HepG2 (cell line): ENCODE measurements around the gene EXO1. TPM values are rescaled to one million over a fixed set of nuclear protein-coding genes. Genes with fewer than 3 reads are reported as not detected.
A peak's percentile ranks its signal among the peaks of the same experiment; 100 is the strongest.

Experiments used
- ATAC-seq: fragments of 200-7000 bp; cut with Tn5 transposase; 3 replicates; pipeline ENCODE4 v1.9.1; 2020; ENCODE audit warnings: mild to moderate bottlenecking, moderate library complexity
- BruUV-seq: library from RNA; stranded (reverse); fragments of 400-500 nt; replicated peaks from 2 replicates; lab custom pipeline; 2021; lab: Mats Ljungman, UMichigan
- CTCF ChIA-PET: fragments of 300-600 bp; formaldehyde crosslinking; extraction: SDS; loops from one replicate; lab custom pipeline; 2021; ENCODE audit warnings: low total read pairs, inconsistent platforms, low intra/inter-chr PET ratio; lab: Yijun Ruan, JAX
- POLR2A ChIA-PET: fragments of 350-600 bp; sonication (Branson Sonifier 250); formaldehyde crosslinking; loops from one replicate; lab custom pipeline; 2020; ENCODE audit warnings: antibody characterized with exemption, inconsistent platforms; lab: Yijun Ruan, JAX
- DNase-seq: peaks from one replicate; pipeline ENCODE4 v3.0.0-alpha.2; 2015; ENCODE audit warnings: low spot score
- FAIRE-seq: peaks from 3 replicates; lab custom pipeline; 2011; peaks lifted over from hg19 to GRCh38; lab: Jason Lieb, UNC
- H2AFZ ChIP-seq: one replicate; pipeline ENCODE4 v1.6.1; 2011; ENCODE audit warnings: low read length, inconsistent platforms
- H3K27ac ChIP-seq: fragments of 300-600 bp; 3 replicates; pipeline ENCODE4 v1.8.0; 2011; ENCODE audit warnings: mixed run types, mild to moderate bottlenecking, mixed read lengths, low read length, inconsistent platforms; ENCODE audit not compliant: insufficient read depth; ENCODE audit errors: extremely low read length
- H3K27me3 ChIP-seq, 2 experiments: fragments of 200-600 bp in 1 of 2; 2 replicates in 1 of 2; 3 replicates in 1 of 2; pipeline versions ENCODE4 v1.6.0 to v1.8.0; 2011; ENCODE audit warnings: low read length in 2 of 2, mild to moderate bottlenecking in 2 of 2, moderate library complexity in 2 of 2, inconsistent platforms in 1 of 2; ENCODE audit not compliant: insufficient read depth in 2 of 2, control insufficient read depth in 1 of 2
- H3K36me3 ChIP-seq, 2 experiments: fragments of 200-600 bp in 1 of 2; replicated peaks in 1 of 2; 2 replicates in 1 of 2; 3 replicates in 1 of 2; pipeline versions ENCODE4 v1.5.1 to v1.8.0; 2011; ENCODE audit warnings: low read length in 2 of 2, inconsistent platforms in 1 of 2; ENCODE audit not compliant: insufficient read depth in 2 of 2, control insufficient read depth in 1 of 2
- H3K4me1 ChIP-seq: 2 replicates; pipeline ENCODE4 v1.5.1; 2012; ENCODE audit warnings: low read length, inconsistent platforms; ENCODE audit not compliant: insufficient read depth
- H3K4me2 ChIP-seq: 2 replicates; pipeline ENCODE4 v1.6.0; 2011; ENCODE audit warnings: low read depth, low read length, inconsistent platforms
- H3K4me3 ChIP-seq, 3 experiments: fragments of 200-600 bp in 1 of 3; sonication (generic), shearing (Covaris generic) in 1 of 3; replicated peaks in 1 of 3; 2 replicates each; pipeline ENCODE4 v1.5.1; 2011 to 2016; ENCODE audit warnings: low read length in 3 of 3, inconsistent platforms in 2 of 3, low read depth in 2 of 3, mild to moderate bottlenecking in 2 of 3, control low read depth in 1 of 3, mixed read lengths in 1 of 3; ENCODE audit not compliant: insufficient read depth in 1 of 3
- H3K79me2 ChIP-seq: one replicate; pipeline ENCODE4 v1.6.1; 2011; ENCODE audit warnings: low read length, inconsistent platforms; ENCODE audit not compliant: insufficient read depth
- H3K9ac ChIP-seq: 2 replicates; pipeline ENCODE4 v1.6.0; 2011; ENCODE audit warnings: mild to moderate bottlenecking, low read depth, low read length, inconsistent platforms; ENCODE audit not compliant: insufficient read depth
- H3K9me3 ChIP-seq: 2 replicates; pipeline ENCODE4 v1.5.1; 2012; ENCODE audit warnings: mild to moderate bottlenecking, low read length
- H4K20me1 ChIP-seq: 2 replicates; pipeline ENCODE4 v1.6.0; 2011; ENCODE audit warnings: inconsistent platforms, mild to moderate bottlenecking, low read length, moderate library complexity; ENCODE audit not compliant: insufficient read depth
- CENPT ChIP-seq: sonication (generic); formaldehyde crosslinking; IDR thresholded peaks from 2 replicates; pipeline ENCODE4 v1.8.0; 2022; ENCODE audit warnings: low read depth, mild to moderate bottlenecking, moderate library complexity, missing genetic modification reagents
- GZF1 ChIP-seq: sonication (generic); formaldehyde crosslinking; IDR thresholded peaks from 2 replicates; pipeline ENCODE4 v1.5.1; 2020; ENCODE audit warnings: mild to moderate bottlenecking, missing genetic modification reagents
- HOXA5 ChIP-seq: sonication (generic); formaldehyde crosslinking; IDR thresholded peaks from 2 replicates; pipeline ENCODE4 v1.4.0; 2020; ENCODE audit warnings: missing genetic modification reagents
- KAT2B ChIP-seq: fragments of 150-350 bp; IDR thresholded peaks from 2 replicates; pipeline ENCODE4 v1.6.1; 2014; ENCODE audit warnings: low read depth, low read length, borderline replicate concordance
- MAFF ChIP-seq: IDR thresholded peaks from 2 replicates; pipeline ENCODE4 v1.6.1; 2011; ENCODE audit warnings: low read depth, low read length, improper control_type of control experiment
- NBN ChIP-seq: fragments of 450-650 bp; conservative IDR thresholded peaks from 2 replicates; pipeline ENCODE4 v1.6.1; 2017
- NCOA5 ChIP-seq: sonication (generic); formaldehyde crosslinking; IDR thresholded peaks from 2 replicates; pipeline ENCODE4 v1.4.0; 2020; ENCODE audit warnings: missing genetic modification reagents
- NKX3-1 ChIP-seq: sonication (generic); formaldehyde crosslinking; IDR thresholded peaks from 2 replicates; pipeline ENCODE4 v1.5.0; 2020; ENCODE audit warnings: missing genetic modification reagents
- NPAS2 ChIP-seq: sonication (generic); formaldehyde crosslinking; IDR thresholded peaks from 2 replicates; pipeline ENCODE4 v1.8.0; 2022; ENCODE audit warnings: mild to moderate bottlenecking, missing genetic modification reagents, borderline replicate concordance
- SOX13 ChIP-seq, 3 experiments: fragments of 450-650 bp in 1 of 3; sonication (generic) in 1 of 3; formaldehyde crosslinking in 1 of 3; IDR thresholded peaks in 2 of 3; conservative IDR thresholded peaks in 1 of 3; 2 replicates each; pipeline versions ENCODE4 v1.5.0 to v1.6.1; 2016 to 2020; ENCODE audit warnings: antibody characterized with exemption in 1 of 3, mild to moderate bottlenecking in 1 of 3, missing compliant biosample characterization in 1 of 3, missing genetic modification reagents in 1 of 3, moderate library complexity in 1 of 3
- ZFP41 ChIP-seq: sonication (generic); formaldehyde crosslinking; IDR thresholded peaks from 2 replicates; pipeline ENCODE4 v1.4.0; 2020; ENCODE audit warnings: mild to moderate bottlenecking, missing genetic modification reagents, borderline replicate concordance
- ZNF879 ChIP-seq: sonication (generic); formaldehyde crosslinking; IDR thresholded peaks from 2 replicates; pipeline ENCODE4 v1.8.1; 2023; ENCODE audit warnings: missing genetic modification reagents
- WGBS: methylation state at CpG from one replicate; pipeline ENCODE4 v1.1.6; 2017; ENCODE audit warnings: low lambda C conversion rate; 5-methylcytosine and 5-hydroxymethylcytosine counted together
- in situ Hi-C: cut with HindIII; loops from 2 replicates; pipeline ENCODE4 v1.10.0; 2017; ENCODE audit warnings: low pct_unique_long_range_greater_than_20kb; ENCODE audit not compliant: extremely low pct_ligation_motif_present
- intact Hi-C: fragments of 100-400 bp; cut with micrococcal nuclease; formaldehyde crosslinking; loops from one replicate; pipeline ENCODE4 v1.10.0; 2022; ENCODE audit not compliant: unreplicated experiment
- polyA plus RNA-seq, 8 experiments: library from polyadenylated mRNA; depleted of rRNA in 3 of 8; stranded (reverse) in 7 of 8; unstranded in 1 of 8; fragments of >200 nt; fragmentation: Illumina TruSeq in 4 of 8; extraction: Trizol in 4 of 8; gene quantifications; 2 replicates each; pipeline versions ENCODE4 v1.2.1 to v1.2.3, GENCODE V29; 2011 to 2016; ENCODE audit warnings: low read depth in 4 of 8, missing spikeins in 1 of 8, mixed read lengths in 1 of 8; ENCODE audit not compliant: insufficient read depth in 1 of 8
- total RNA-seq, 5 experiments: library from RNA; depleted of rRNA; stranded (reverse); fragments of >200 nt; fragmentation: Illumina TruSeq; extraction: Trizol; gene quantifications; 2 replicates each; pipeline ENCODE4 v1.2.3, GENCODE V29; 2016; ENCODE audit warnings: low read depth in 1 of 5
- TF ChIP-seq, protein P1 (sequence below): sonication (generic); formaldehyde crosslinking; IDR thresholded peaks from 2 replicates; pipeline ENCODE4 v1.4.0; 2020; ENCODE audit warnings: mild to moderate bottlenecking, missing genetic modification reagents
- TF ChIP-seq, protein P2 (sequence below): sonication (generic); formaldehyde crosslinking; IDR thresholded peaks from 2 replicates; pipeline ENCODE4 v1.4.0; 2020; ENCODE audit warnings: missing genetic modification reagents, mild to moderate bottlenecking, borderline replicate concordance
- TF ChIP-seq, protein P3 (sequence below): sonication (generic); formaldehyde crosslinking; IDR thresholded peaks from 2 replicates; pipeline ENCODE4 v1.5.1; 2020; ENCODE audit warnings: missing genetic modification reagents, mild to moderate bottlenecking, borderline replicate concordance
- TF ChIP-seq, protein P4 (sequence below): sonication (generic); formaldehyde crosslinking; IDR thresholded peaks from 2 replicates; pipeline ENCODE4 v1.8.1; 2023; ENCODE audit warnings: mild to moderate bottlenecking, moderate library complexity, missing genetic modification reagents
- TF ChIP-seq, protein P5 (sequence below): sonication (generic); formaldehyde crosslinking; conservative IDR thresholded peaks from 2 replicates; pipeline ENCODE4 v1.4.0; 2020; ENCODE audit warnings: missing genetic modification reagents
- TF ChIP-seq, protein P6 (sequence below): sonication (generic); formaldehyde crosslinking; IDR thresholded peaks from 2 replicates; pipeline ENCODE4 v1.8.1; 2023; ENCODE audit warnings: missing genetic modification reagents, mild to moderate bottlenecking, borderline replicate concordance

Gene EXO1
- total and polyA plus RNA-seq, 2 of the 13 experiments (the other 11 are each of a cell fraction or from before 2014, with no cell fraction given): 3.2 to 26.1 TPM

DNA sequence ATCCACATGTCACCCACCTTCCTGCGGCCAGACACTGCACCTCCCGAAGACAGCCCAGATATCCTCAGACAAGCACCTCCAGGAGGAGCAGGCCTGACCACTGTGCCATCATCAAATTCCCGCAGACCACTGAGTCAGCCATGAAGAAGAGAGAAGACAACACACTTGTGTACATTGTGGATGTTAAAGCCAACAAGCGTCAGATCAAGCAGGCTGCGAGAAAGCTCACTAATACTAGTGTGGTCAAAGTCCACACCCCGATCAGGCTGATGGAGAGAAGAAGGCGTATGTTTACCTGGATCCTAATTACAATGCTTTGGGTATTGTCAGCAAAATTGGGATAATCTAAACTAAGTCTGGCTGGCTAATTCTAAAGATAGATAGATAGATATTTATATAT lies 68.2 kb downstream of the EXO1 start:
- WGBS: under 1% methylated on average over 7 of the region's 7 CpGs
- H3K27me3 ChIP-seq: no peaks in the 10 kb centered on the region
- no peak overlapping the region for H3K4me3 ChIP-seq
- ChIA-PET CTCF (no interaction called here), POLR2A (no interaction called here)
- H3K79me2 ChIP-seq: no peaks in the 10 kb centered on the region
- H3K27ac ChIP-seq: no peak overlapping the region
- H3K4me1 ChIP-seq: peaks cover 5% of the 10 kb centered on the region; the same call in 1 of the 2 replicates
- intact Hi-C loops (no loop called here), in situ Hi-C loops (no loop called here)
- ATAC-seq (peak; percentile 67), FAIRE-seq (no peak), DNase-seq (peak; percentile 7)
- no peaks in the 10 kb centered on the region for H4K20me1 ChIP-seq
- H3K9ac ChIP-seq: no peak overlapping the region
- peak overlapping the region; percentile 49; the same call in 1 of the 2 replicates for H3K4me2 ChIP-seq
- no TSS peak for BruUV-seq
- H3K9me3 ChIP-seq: no peaks in the 10 kb centered on the region
- H2AFZ ChIP-seq: no peak overlapping the region
- H3K36me3 ChIP-seq: no peaks in the 10 kb centered on the region
- TF ChIP-seq, protein P1, sequence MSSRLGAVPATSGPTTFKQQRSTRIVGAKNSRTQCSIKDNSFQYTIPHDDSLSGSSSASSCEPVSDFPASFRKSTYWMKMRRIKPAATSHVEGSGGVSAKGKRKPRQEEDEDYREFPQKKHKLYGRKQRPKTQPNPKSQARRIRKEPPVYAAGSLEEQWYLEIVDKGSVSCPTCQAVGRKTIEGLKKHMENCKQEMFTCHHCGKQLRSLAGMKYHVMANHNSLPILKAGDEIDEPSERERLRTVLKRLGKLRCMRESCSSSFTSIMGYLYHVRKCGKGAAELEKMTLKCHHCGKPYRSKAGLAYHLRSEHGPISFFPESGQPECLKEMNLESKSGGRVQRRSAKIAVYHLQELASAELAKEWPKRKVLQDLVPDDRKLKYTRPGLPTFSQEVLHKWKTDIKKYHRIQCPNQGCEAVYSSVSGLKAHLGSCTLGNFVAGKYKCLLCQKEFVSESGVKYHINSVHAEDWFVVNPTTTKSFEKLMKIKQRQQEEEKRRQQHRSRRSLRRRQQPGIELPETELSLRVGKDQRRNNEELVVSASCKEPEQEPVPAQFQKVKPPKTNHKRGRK (CRISPR knock-in tag): no peak
- TF ChIP-seq NKX3-1 (CRISPR knock-in tag) (no peak), HOXA5 (no peak), ZNF879 (no peak), CENPT (CRISPR knock-in tag) (no peak), NBN (no peak), MAFF (0 out of 2 replicates have a peak, but pooled peaks have one; percentile 41), KAT2B (no peak), NPAS2 (CRISPR knock-in tag) (no peak), NCOA5 (CRISPR knock-in tag) (no peak), SOX13 (IDR thresholded peaks at IDR 0.05) (no peak), SOX13 (CRISPR knock-in tag; conservative IDR thresholded peaks at IDR 0.05 in 1 of 2, IDR thresholded peaks at IDR 0.05 in 1 of 2) (peak in 1 of 2 experiments; percentile 42; a peak in 1 of 4 replicates), ZFP41 (CRISPR knock-in tag) (no peak), GZF1 (CRISPR knock-in tag) (no peak)
- TF ChIP-seq, protein P2, sequence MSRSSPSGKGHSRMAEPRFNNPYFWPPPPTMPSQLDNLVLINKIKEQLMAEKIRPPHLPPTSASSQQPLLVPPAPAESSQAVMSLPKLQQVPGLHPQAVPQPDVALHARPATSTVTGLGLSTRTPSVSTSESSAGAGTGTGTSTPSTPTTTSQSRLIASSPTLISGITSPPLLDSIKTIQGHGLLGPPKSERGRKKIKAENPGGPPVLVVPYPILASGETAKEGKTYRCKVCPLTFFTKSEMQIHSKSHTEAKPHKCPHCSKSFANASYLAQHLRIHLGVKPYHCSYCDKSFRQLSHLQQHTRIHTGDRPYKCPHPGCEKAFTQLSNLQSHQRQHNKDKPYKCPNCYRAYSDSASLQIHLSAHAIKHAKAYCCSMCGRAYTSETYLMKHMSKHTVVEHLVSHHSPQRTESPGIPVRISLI: no peak
- TF ChIP-seq, protein P3, sequence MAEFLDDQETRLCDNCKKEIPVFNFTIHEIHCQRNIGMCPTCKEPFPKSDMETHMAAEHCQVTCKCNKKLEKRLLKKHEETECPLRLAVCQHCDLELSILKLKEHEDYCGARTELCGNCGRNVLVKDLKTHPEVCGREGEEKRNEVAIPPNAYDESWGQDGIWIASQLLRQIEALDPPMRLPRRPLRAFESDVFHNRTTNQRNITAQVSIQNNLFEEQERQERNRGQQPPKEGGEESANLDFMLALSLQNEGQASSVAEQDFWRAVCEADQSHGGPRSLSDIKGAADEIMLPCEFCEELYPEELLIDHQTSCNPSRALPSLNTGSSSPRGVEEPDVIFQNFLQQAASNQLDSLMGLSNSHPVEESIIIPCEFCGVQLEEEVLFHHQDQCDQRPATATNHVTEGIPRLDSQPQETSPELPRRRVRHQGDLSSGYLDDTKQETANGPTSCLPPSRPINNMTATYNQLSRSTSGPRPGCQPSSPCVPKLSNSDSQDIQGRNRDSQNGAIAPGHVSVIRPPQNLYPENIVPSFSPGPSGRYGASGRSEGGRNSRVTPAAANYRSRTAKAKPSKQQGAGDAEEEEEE (CRISPR knock-in tag): no peak
- TF ChIP-seq, protein P4, sequence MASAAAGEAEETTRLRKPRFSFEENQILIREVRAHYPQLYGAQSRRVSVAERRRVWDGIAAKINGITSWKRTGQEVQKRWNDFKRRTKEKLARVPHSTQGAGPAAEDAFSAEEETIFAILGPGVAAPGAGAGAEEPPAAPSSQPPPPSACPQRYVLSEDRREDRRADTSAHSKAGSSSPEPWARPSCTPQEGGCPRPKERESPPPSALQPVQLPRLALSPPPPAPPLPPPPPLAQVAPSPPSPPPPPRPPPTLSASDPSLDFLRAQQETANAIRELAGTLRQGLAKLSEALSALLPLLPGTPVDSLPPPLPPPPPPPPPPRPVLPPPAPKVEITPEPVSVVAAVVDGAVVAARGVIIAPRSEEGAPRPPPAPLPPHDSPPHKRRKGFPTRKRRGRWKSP: no peak
- TF ChIP-seq, protein P5, sequence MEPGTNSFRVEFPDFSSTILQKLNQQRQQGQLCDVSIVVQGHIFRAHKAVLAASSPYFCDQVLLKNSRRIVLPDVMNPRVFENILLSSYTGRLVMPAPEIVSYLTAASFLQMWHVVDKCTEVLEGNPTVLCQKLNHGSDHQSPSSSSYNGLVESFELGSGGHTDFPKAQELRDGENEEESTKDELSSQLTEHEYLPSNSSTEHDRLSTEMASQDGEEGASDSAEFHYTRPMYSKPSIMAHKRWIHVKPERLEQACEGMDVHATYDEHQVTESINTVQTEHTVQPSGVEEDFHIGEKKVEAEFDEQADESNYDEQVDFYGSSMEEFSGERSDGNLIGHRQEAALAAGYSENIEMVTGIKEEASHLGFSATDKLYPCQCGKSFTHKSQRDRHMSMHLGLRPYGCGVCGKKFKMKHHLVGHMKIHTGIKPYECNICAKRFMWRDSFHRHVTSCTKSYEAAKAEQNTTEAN (CRISPR knock-in tag): no peak
- TF ChIP-seq, protein P6, sequence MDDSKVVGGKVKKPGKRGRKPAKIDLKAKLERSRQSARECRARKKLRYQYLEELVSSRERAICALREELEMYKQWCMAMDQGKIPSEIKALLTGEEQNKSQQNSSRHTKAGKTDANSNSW: no peak
